Heart right ventricle (tissue), 16 donors: ENCODE measurements around the gene ARHGEF16. TPM values are rescaled to one million over a fixed set of nuclear protein-coding genes. Genes with fewer than 3 reads are reported as not detected.

Experiments used
- ATAC-seq, 8 donors: fragments of 200-7000 bp; cut with Tn5 transposase; one replicate each; pipeline ENCODE4 v1.9.1; 2020; ENCODE audit warnings: mild to moderate bottlenecking in 8 of 8, moderate library complexity in 8 of 8, moderate number of reproducible peaks in 1 of 8
- DNase-seq, 2 donors: peaks; one replicate each; pipeline ENCODE4 v3.0.0-alpha.2; 2020
- H3K27ac ChIP-seq, 10 donors: fragments of 200-600 bp; sonication (generic) in 2 of 10; one replicate each; pipeline versions ENCODE4 v1.5.0 to v1.8.0; 2020 to 2022; ENCODE audit warnings: mild to moderate bottlenecking in 3 of 10
- H3K27me3 ChIP-seq, 7 donors: fragments of 200-600 bp; one replicate each; pipeline ENCODE4 v1.8.0; 2021 to 2022; ENCODE audit warnings: mild to moderate bottlenecking in 2 of 7
- H3K36me3 ChIP-seq, 9 donors: fragments of 200-600 bp; sonication (generic) in 1 of 9; one replicate each; pipeline versions ENCODE4 v1.5.0 to v1.8.0; 2020 to 2022; ENCODE audit warnings: mild to moderate bottlenecking in 2 of 9
- H3K4me1 ChIP-seq, 9 donors: fragments of 200-600 bp; sonication (generic) in 1 of 9; one replicate each; pipeline versions ENCODE4 v1.5.0 to v1.8.0; 2020 to 2022; ENCODE audit warnings: mild to moderate bottlenecking in 4 of 9
- H3K4me3 ChIP-seq, 10 donors: fragments of 200-600 bp; sonication (generic) in 2 of 10; one replicate each; pipeline versions ENCODE4 v1.5.0 to v1.8.0; 2020 to 2022; ENCODE audit warnings: mild to moderate bottlenecking in 7 of 10, moderate library complexity in 2 of 10
- H3K9me3 ChIP-seq, 11 donors: fragments of 200-600 bp in 10 of 11; sonication (generic) in 2 of 11; one replicate each; pipeline versions ENCODE4 v1.5.0 to v1.8.0; 2013 to 2022; ENCODE audit warnings: mild to moderate bottlenecking in 2 of 11, control low read depth in 1 of 11, moderate library complexity in 1 of 11
- CTCF ChIP-seq, 9 donors: fragments of 200-600 bp; sonication (generic) in 2 of 9; IDR thresholded peaks; one replicate each; pipeline versions ENCODE4 v1.5.0 to v1.8.0; 2021 to 2022; ENCODE audit warnings: antibody characterized with exemption in 9 of 9, mild to moderate bottlenecking in 5 of 9, moderate library complexity in 1 of 9
- WGBS, 2 donors: extraction: QIAGEN DNeasy Blood & Tissue Kit; methylation state at CpG; one replicate each; pipeline ENCODE4 v1.1.7; 2013; ENCODE audit warnings: inconsistent platforms in 1 of 2; 5-methylcytosine and 5-hydroxymethylcytosine counted together
- intact Hi-C, 10 donors: fragments of 100-400 bp; cut with DNase I; formaldehyde crosslinking; loops; one replicate each; pipeline versions ENCODE4 v1.11.1 to v1.14.2; 2022
- polyA plus RNA-seq, 2 donors: library from polyadenylated mRNA; stranded (reverse); fragments of 200-250 nt; gene quantifications; one replicate each; pipeline ENCODE4 v1.2.3, GENCODE V29; 2013
- total RNA-seq, 10 donors: library from RNA; stranded (reverse); fragmentation: NEBNext Ultra II Directional in 3 of 10; extraction: Animal tissue kit (Norgen Biotek cat#: 25700) in 3 of 10; gene quantifications; one replicate each; pipeline versions ENCODE4 v1.2.1 to v1.2.4, GENCODE V29; 2021 to 2023
- donor health status: Arrhythmogenic right ventricular cardiomyopathy.
- donor health status: ischemic (EF 13 %, LVEDD 7.1; RV severe dilation, severe dysfunction).
- donor health status: healthy with polysubstance abuse.
- donor health status: DM: no; HTN: yes; CAD: no.
- donor health status: DM: no; HTN: no; CAD: no.
- donor health status: ischemic (EF 25% LVEDD 6.9; RV normal size, moderate dysfunction).
- donor health status: ischemic (EF 25% LVEDD 5.7; RV mildly dilated, moderate dysfunction).
- donor health status: healthy.
- donor health status: DM: yes; HTN: yes; CAD: no.
- donor health status: Ischemic cardiomyopathy.
- donor health status: ischemic (EF 35%, LVEDD 5.7; RV mildly dilated, moderate dysfunction).
- donor health status: nonischemic (EF 11% LVEDD 7.7; RV severe dilation, severe dysfunction).
- donor health status: DM: yes; HTN: yes; CAD: no.
- donor health status: PGD.
- donor health status: ischemic (EF 29% LVEDD 5.4; RV normal size, mild dysfunction).
- donor health status: nonischemic (EF 23%, LVEDD 6.1; RV moderate dilation, normal function).

ARHGEF16 gene
- total and polyA plus RNA-seq, 12 donors = 0.17 to 1.1 (median 0.40) TPM

- intact Hi-C loops = loop anchor here in 2 of 10 donors (10.0 kb wide), 2 partner anchors 68 to 228 kb away; no protein-coding TSS in a partner anchor
Observed at GRCh38 chr1:3496916-3497315, 42.5 kb downstream of the ARHGEF16 start.

GRCh38 chr1:3497521-3497920 lies 43.1 kb downstream of the ARHGEF16 start:
- WGBS, 2 donors = 88 to 90% methylated on average over 19 of the region's 19 CpGs

More at GRCh38 chr1:3496916-3497315, 42.5 kb downstream of the ARHGEF16 start:
- Histone ChIP-seq H3K4me1 (no peaks in the 10 kb centered on the region), H3K27ac (no peak overlapping the region), H3K9me3 (no peaks in the 10 kb centered on the region), H3K36me3 (no peaks in the 10 kb centered on the region), H3K4me3 (no peak overlapping the region), H3K27me3 (no peaks in the 10 kb centered on the region)
- no peak for TF ChIP-seq CTCF (IDR thresholded peaks at IDR 0.05)
- WGBS, 2 donors = 93% methylated on average over 20 of the region's 20 CpGs
- ATAC-seq (no peak), DNase-seq (no peak)

GRCh38 chr1:3498246-3498930 lies 43.9 kb downstream of the ARHGEF16 start:
- no peak for DNase-seq
- Histone ChIP-seq H3K36me3 (no peaks in the 10 kb centered on the region), H3K9me3 (no peaks in the 10 kb centered on the region), H3K27me3 (no peaks in the 10 kb centered on the region), H3K27ac (no peak overlapping the region), H3K4me1 (no peaks in the 10 kb centered on the region), H3K4me3 (no peak overlapping the region)
- no peak for TF ChIP-seq CTCF (IDR thresholded peaks at IDR 0.05)
- intact Hi-C loops = loop anchor here in 2 of 10 donors (10.0 kb wide), 2 partner anchors 66 to 226 kb away; no protein-coding TSS in a partner anchor
- 86 to 89% methylated on average over 26 of the region's 26 CpGs for WGBS, 2 donors
- no peak for ATAC-seq

More at GRCh38 chr1:3497521-3497920, 43.1 kb downstream of the ARHGEF16 start:
- Histone ChIP-seq H3K27ac (no peak overlapping the region), H3K4me1 (no peaks in the 10 kb centered on the region), H3K36me3 (no peaks in the 10 kb centered on the region), H3K9me3 (no peaks in the 10 kb centered on the region), H3K27me3 (no peaks in the 10 kb centered on the region), H3K4me3 (no peak overlapping the region)
- no peak for TF ChIP-seq CTCF (IDR thresholded peaks at IDR 0.05)
- ATAC-seq (no peak), DNase-seq (no peak)
- intact Hi-C loops = loop anchor here in 2 of 10 donors (10.0 kb wide), 2 partner anchors 67 to 227 kb away; no protein-coding TSS in a partner anchor

- WGBS, 2 donors = 92 to 94% methylated on average over 8 of the region's 8 CpGs
- DNase-seq = no peak
- H3K36me3 ChIP-seq = no peaks in the 10 kb centered on the region
- no peaks in the 10 kb centered on the region for H3K4me1 ChIP-seq
- no peaks in the 10 kb centered on the region for H3K27me3 ChIP-seq
- no peak for TF ChIP-seq CTCF (IDR thresholded peaks at IDR 0.05)
- intact Hi-C loops = loop anchor here in 2 of 10 donors (10.0 kb wide), 2 partner anchors 66 to 226 kb away; no protein-coding TSS in a partner anchor
- H3K27ac ChIP-seq = no peak overlapping the region
- no peaks in the 10 kb centered on the region for H3K9me3 ChIP-seq
- no peak for ATAC-seq
- H3K4me3 ChIP-seq = no peak overlapping the region
Observed at GRCh38 chr1:3498986-3499385, 44.5 kb downstream of the ARHGEF16 start.
